Prostate gland (tissue), 2 donors: ENCODE data around the gene SMG6.

ENCODE experiments used
- POLR2A ChIP-seq: fragments of 450-650 bp; IDR thresholded peaks from one replicate; pipeline ENCODE4 v1.6.1; 2016; ENCODE audit warnings: antibody characterized with exemption, mild to moderate bottlenecking
- TF ChIP-seq, protein P1 (sequence below), 4 experiments: fragments of 200-600 bp in 2 of 4; fragments of 450-650 bp in 2 of 4; sonication (generic) in 2 of 4; IDR thresholded peaks; 1 replicate in 3 of 4; 2 replicates in 1 of 4; pipeline ENCODE4 v1.5.1; 2016 to 2019; ENCODE audit warnings: antibody characterized with exemption in 4 of 4, mild to moderate bottlenecking in 2 of 4, moderate library complexity in 2 of 4

GRCh38 chr17:2024572-2025219 is 278.9 kb downstream of the SMG6 start:
- TF ChIP-seq, protein P1, sequence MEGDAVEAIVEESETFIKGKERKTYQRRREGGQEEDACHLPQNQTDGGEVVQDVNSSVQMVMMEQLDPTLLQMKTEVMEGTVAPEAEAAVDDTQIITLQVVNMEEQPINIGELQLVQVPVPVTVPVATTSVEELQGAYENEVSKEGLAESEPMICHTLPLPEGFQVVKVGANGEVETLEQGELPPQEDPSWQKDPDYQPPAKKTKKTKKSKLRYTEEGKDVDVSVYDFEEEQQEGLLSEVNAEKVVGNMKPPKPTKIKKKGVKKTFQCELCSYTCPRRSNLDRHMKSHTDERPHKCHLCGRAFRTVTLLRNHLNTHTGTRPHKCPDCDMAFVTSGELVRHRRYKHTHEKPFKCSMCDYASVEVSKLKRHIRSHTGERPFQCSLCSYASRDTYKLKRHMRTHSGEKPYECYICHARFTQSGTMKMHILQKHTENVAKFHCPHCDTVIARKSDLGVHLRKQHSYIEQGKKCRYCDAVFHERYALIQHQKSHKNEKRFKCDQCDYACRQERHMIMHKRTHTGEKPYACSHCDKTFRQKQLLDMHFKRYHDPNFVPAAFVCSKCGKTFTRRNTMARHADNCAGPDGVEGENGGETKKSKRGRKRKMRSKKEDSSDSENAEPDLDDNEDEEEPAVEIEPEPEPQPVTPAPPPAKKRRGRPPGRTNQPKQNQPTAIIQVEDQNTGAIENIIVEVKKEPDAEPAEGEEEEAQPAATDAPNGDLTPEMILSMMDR (IDR thresholded peaks at IDR 0.05): no peak
- no peak for TF ChIP-seq POLR2A
